GM12878 (cell line): ENCODE measurements around the gene GRHL1. TPM values are rescaled to one million over a fixed set of nuclear protein-coding genes. Genes with fewer than 3 reads are reported as not detected.

Experiments
- BACH1 ChIP-seq: fragments of 450-650 bp; IDR thresholded peaks from 2 replicates; pipeline ENCODE4 v1.6.1; 2017; ENCODE audit warnings: mild to moderate bottlenecking, borderline replicate concordance
- CHD2 ChIP-seq: IDR thresholded peaks from 2 replicates; pipeline ENCODE4 v1.6.1; 2011; ENCODE audit warnings: low read depth, low read length, improper control_type of control experiment, borderline replicate concordance
- FOXM1 ChIP-seq: IDR thresholded peaks from 2 replicates; pipeline ENCODE4 v1.6.1; 2012; ENCODE audit warnings: low read depth, mild to moderate bottlenecking, inconsistent platforms, low read length, moderate library complexity
- JUNB ChIP-seq: IDR thresholded peaks from 2 replicates; pipeline ENCODE4 v1.6.1; 2016; ENCODE audit warnings: antibody characterized with exemption, mild to moderate bottlenecking
- PRDM15 ChIP-seq: fragments of 450-650 bp; formaldehyde crosslinking; IDR thresholded peaks from 2 replicates; pipeline ENCODE4 v1.4.0; 2020; ENCODE audit warnings: mild to moderate bottlenecking, moderate library complexity
- RFX5 ChIP-seq: IDR thresholded peaks from 2 replicates; pipeline ENCODE4 v1.6.1; 2011; ENCODE audit warnings: low read depth, low read length, improper control_type of control experiment
- SIN3A ChIP-seq: IDR thresholded peaks from 2 replicates; pipeline ENCODE4 v1.6.1; 2012; ENCODE audit warnings: low read depth, low read length, improper control_type of control experiment
- SKIL ChIP-seq: fragments of 450-650 bp; IDR thresholded peaks from 2 replicates; pipeline ENCODE4 v1.6.1; 2017; ENCODE audit warnings: mild to moderate bottlenecking, low read depth, inconsistent platforms; ENCODE audit not compliant: poor library complexity, severe bottlenecking
- TCF7 ChIP-seq: IDR thresholded peaks from 2 replicates; pipeline ENCODE4 v1.6.1; 2014; ENCODE audit warnings: antibody characterized with exemption, borderline replicate concordance
- polyA plus RNA-seq, 11 experiments: library from polyadenylated mRNA; depleted of rRNA in 4 of 11; unstranded in 6 of 11; stranded (reverse) in 5 of 11; fragments of >200 nt; fragmentation: Nextera tagmentation in 4 of 11; fragmentation: Illumina TruSeq in 1 of 11; extraction: Ambion mirVana in 4 of 11; extraction: Trizol in 1 of 11; gene quantifications; 1 replicate in 1 of 11; 2 replicates in 10 of 11; pipeline versions ENCODE4 v1.2.1 to v1.2.3, GENCODE V29; 2011 to 2016; ENCODE audit warnings: inconsistent platforms in 2 of 11, missing spikeins in 2 of 11, low read depth in 1 of 11
- total RNA-seq, 4 experiments: library from RNA; depleted of rRNA in 3 of 4; stranded (reverse); fragments of >200 nt in 3 of 4; fragmentation: Illumina TruSeq in 1 of 4; extraction: Trizol in 1 of 4; gene quantifications; 2 replicates each; pipeline versions ENCODE4 v1.2.1 to v1.2.3, GENCODE V29; 2013 to 2021
- TF ChIP-seq, protein P1 (sequence below): IDR thresholded peaks from 2 replicates; pipeline ENCODE4 v1.6.1; 2012; ENCODE audit warnings: improper control_type of control experiment, low read depth, low read length; ENCODE audit not compliant: insufficient replicate concordance

The GRHL1 gene
- total and polyA plus RNA-seq, 10 of the 15 experiments (the other 5 are each of a cell fraction or from before 2014, with no cell fraction given) = 0.09 to 0.81 (median 0.28) TPM; not detected in 1

- TF ChIP-seq SKIL = no peak
- TF ChIP-seq FOXM1 = no peak
- no peak for TF ChIP-seq TCF7
- TF ChIP-seq, protein P1, sequence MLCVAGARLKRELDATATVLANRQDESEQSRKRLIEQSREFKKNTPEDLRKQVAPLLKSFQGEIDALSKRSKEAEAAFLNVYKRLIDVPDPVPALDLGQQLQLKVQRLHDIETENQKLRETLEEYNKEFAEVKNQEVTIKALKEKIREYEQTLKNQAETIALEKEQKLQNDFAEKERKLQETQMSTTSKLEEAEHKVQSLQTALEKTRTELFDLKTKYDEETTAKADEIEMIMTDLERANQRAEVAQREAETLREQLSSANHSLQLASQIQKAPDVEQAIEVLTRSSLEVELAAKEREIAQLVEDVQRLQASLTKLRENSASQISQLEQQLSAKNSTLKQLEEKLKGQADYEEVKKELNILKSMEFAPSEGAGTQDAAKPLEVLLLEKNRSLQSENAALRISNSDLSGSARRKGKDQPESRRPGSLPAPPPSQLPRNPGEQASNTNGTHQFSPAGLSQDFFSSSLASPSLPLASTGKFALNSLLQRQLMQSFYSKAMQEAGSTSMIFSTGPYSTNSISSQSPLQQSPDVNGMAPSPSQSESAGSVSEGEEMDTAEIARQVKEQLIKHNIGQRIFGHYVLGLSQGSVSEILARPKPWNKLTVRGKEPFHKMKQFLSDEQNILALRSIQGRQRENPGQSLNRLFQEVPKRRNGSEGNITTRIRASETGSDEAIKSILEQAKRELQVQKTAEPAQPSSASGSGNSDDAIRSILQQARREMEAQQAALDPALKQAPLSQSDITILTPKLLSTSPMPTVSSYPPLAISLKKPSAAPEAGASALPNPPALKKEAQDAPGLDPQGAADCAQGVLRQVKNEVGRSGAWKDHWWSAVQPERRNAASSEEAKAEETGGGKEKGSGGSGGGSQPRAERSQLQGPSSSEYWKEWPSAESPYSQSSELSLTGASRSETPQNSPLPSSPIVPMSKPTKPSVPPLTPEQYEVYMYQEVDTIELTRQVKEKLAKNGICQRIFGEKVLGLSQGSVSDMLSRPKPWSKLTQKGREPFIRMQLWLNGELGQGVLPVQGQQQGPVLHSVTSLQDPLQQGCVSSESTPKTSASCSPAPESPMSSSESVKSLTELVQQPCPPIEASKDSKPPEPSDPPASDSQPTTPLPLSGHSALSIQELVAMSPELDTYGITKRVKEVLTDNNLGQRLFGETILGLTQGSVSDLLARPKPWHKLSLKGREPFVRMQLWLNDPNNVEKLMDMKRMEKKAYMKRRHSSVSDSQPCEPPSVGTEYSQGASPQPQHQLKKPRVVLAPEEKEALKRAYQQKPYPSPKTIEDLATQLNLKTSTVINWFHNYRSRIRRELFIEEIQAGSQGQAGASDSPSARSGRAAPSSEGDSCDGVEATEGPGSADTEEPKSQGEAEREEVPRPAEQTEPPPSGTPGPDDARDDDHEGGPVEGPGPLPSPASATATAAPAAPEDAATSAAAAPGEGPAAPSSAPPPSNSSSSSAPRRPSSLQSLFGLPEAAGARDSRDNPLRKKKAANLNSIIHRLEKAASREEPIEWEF = no peak
- no peak for TF ChIP-seq JUNB
- TF ChIP-seq SIN3A = no peak
- TF ChIP-seq CHD2 = no peak
- no peak for TF ChIP-seq BACH1
- no peak for TF ChIP-seq PRDM15 (CRISPR knock-in tag)
- no peak for TF ChIP-seq RFX5
These were observed 819 bp downstream of the GRHL1 start (continued) for GRCh38 chr2:9952286-9952737.
